Measurements from ENCODE around the gene PEX10.

DNA sequence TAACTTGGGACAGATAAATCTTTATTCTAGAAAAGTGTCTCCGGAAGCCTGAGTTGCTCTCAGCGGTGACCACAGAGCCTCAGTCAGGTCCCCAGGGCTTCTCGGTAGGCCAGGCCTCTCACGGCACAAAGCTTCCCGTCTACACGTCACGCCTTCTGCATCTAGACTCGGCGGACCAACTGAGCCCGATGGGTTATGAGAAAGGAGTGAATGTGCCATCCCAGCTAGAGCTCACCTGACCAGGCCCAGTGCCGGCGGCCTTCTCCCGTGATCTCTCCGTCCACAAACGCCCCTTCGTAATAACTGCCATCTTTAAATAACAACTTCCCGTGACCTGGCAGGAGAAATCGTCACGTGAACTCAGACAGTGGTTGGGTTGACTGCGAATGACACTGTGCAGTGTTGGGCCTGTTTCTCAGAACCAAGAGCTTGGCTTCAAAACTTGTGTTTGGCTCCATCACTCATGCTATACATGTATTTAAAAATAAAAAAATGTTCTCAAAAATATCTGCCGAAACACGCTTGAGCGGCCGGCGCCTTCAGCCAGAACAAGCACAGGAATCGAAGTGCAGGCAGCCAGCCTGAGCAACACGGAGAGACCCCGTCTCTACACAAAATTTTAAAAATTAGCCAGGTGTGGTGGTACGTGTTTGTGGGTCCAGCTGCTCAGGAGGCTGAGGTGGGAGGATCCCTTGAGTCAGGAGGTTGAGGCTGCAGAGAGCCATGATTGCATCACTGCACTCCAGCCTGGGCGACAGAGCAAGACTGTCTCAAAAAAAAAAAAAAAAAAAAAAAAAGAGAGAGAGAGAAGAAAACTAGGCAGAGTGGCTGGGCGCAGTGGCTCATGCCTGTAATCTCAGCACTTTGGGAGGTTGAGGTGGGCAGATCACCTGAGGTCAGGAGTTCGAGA lies 24.1 kb downstream of the PEX10 start:
- TF ChIP-seq GATA2 (IDR thresholded peaks at IDR 0.05; ENCODE audit: low read depth, low read length) = no peak
- TF ChIP-seq GATA3 (IDR thresholded peaks at IDR 0.05; ENCODE audit: low read depth, low read length) = no peak

All from SH-SY5Y (cell line).